M059J (cell line): ENCODE measurements around the gene SCRN1. TPM values are rescaled to one million over a fixed set of nuclear protein-coding genes. Genes with fewer than 3 reads are reported as not detected.

Experiments
- DNase-seq: peaks from one replicate; pipeline ENCODE4 v3.0.0-alpha.2; 2012; ENCODE audit warnings: low read depth
- total RNA-seq: library from RNA; depleted of rRNA; stranded (reverse); fragments of >200 nt; shearing (Covaris generic); gene quantifications from 2 replicates; pipeline ENCODE4 v1.2.3, GENCODE V29; 2014

SCRN1 gene
- total RNA-seq, 1 experiment from 2014 or later, result 109 TPM

DNA sequence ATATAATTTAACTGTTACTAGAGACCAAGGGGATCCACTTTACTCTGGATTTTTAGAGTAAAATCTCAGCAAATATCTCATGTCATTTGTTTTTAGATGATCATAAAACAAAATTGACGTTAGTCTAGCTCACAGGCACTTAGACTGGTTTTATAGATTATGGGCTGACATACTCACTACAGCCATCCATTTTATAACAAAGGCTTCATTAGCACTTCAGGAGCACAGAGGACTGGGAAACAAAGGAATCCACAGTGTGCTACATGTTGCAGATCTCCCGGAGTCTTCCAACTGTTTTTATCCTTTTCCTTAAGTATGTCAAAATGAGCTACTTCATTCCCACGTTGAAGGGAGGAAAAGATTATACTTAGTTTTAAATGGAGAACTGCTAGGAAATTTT, 15.9 kb upstream of the SCRN1 start:
- DNase-seq, result no peak

GRCh38 chr7:30003098-30003497, 13.5 kb upstream of the SCRN1 start:
- no peak for DNase-seq

GRCh38 chr7:30001998-30002397, 12.4 kb upstream of the SCRN1 start:
- DNase-seq, result no peak

- no peak for DNase-seq
These were observed 8.9 kb upstream of the SCRN1 start for GRCh38 chr7:29998489-29998888.

GRCh38 chr7:29996321-29996720, 6.7 kb upstream of the SCRN1 start:
- no peak for DNase-seq

- no peak for DNase-seq
These were observed 6.1 kb upstream of the SCRN1 start for GRCh38 chr7:29995652-29996051.

DNA sequence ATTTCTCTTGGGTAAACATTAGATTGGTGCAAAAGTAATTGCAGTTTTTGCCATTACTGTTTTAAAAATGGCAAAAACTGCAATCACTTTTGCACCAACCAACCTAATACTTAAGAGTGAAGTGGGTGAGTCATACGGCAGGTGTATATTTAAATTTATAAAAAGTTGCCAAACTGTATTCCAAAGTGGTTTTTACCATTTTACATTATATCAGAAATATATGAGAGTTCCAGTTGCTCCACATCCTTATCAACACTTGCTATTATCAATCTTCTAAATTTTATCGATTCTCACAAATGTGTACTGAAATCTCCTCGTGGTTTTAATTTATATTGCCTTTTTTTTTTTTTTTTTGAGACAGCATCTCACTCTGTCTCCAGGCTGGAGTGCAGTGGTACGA, 3.5 kb upstream of the SCRN1 start:
- DNase-seq, result no peak

DNA sequence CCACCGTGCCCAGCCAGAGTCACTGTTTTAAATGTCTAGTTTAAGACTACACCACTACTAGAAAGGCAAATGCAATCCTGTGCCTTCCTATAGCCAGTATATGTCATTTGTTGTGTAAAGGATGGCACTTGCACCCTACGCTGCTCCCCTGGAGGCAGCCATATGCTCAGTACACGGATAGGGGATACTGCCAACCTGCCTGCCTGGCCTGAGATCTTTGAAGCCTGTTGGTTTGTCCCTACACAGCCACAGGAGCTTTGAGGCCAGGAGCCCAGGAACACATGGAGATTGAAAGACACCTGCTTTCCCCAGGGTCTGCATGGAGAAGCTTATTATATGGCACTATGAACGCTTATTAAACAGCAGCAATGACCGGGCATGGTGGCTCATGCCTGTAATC, 2.3 kb upstream of the SCRN1 start:
- no peak for DNase-seq

DNA sequence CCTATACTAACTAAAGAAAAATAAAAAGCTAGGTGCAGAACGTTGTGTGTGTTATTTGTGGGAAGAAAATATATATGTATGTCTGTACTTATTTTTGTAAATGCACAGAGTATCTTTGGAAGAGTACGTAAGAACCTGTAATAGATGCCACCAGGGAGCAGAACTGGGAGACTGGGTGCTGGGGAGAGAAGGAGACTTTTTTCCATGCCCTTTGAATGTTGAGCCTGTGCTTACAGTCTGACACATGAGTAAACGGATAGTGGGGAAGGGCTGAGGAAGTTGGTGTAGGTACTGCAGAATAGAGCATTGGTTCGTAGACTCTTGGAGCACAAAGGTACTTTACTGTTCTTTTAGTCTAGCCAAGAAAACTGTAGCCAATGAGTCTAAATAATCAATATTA, 1.3 kb upstream of the SCRN1 start:
- DNase-seq, result no peak

DNA sequence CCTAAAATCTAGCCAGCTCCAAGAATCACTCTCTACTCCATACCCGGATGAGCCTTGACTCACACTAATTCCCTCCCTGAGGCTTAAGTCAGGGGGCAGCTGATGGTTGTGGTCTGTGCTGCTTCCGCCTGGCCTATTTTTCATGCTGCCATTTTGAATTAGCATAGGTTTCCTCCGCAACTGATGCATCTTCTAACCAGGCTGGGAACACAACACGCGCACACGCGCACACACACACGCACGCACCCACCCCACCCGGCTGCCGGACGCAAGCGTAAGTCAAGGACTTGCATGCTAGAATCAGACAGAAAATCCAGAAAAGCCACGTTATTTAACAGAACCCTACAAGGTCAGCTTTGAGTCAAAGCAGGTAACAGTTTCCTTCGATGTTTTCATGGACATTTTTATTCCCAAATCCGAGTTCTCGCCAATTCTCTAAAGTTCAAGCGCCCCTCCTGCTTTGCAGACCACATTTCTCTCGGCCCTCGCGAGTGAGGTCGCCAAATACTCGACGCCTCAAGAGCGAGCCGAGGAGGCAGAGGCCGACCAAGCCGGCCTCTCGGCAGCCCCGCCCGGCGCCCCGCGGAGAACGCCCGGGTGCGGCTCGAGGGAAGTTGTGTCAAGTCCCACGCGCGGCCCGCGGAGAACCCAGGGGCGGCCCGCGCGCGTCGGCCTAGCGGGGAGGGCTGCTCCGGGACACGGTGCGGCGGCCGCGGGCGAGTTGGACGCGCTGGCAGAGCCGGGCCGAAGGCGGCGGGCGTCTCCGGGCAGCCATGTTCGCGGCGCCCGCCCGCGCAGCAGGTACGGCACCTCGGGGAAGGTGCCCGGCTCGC, 961 bp downstream of the SCRN1 start:
- peak; percentile 81 for DNase-seq

DNA sequence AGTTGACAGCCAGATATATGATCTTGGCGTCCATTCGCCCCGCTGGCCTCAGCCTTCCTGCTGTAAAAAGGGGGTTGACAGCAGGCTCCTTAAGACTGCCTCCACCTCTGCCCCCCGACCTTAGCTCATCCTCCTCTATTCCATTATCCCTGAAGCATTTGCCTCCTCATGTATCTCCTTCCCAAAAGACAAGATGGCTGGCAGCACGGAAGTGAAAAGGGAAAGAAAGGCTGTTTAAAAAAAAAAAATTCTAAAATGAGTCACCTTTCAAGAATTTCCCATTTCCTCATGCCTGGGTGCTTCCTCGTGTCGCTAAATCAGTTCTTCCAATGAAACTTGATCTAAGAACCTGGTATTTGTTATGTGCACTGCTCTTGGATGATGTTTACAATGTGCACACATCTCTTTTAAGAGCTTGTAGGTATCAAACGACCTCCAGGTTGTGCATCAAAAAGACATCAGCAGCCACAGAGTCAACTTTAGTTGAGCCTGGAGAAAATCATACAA, 1.7 kb downstream of the SCRN1 start:
- peak; percentile 94 for DNase-seq

DNA sequence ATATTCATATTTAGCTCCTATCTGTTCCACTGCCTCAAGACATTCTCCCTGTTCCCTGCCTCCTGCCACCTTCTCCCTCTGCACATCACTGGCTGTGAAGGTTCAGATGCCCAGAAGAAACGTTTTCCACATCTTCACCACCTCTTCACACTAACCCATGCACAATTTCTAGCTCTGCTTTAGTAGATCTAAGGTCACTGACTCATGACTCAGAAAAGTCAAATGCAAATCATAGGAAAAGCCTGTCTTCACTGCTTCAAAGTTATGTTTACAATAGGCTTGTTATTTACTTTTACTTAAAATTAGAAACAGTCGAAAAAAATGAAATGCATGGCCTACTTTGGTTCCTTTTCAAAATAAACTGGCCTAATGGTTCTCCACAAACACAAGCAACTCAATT, 2.5 kb downstream of the SCRN1 start:
- DNase-seq, result peak; percentile 69

DNA sequence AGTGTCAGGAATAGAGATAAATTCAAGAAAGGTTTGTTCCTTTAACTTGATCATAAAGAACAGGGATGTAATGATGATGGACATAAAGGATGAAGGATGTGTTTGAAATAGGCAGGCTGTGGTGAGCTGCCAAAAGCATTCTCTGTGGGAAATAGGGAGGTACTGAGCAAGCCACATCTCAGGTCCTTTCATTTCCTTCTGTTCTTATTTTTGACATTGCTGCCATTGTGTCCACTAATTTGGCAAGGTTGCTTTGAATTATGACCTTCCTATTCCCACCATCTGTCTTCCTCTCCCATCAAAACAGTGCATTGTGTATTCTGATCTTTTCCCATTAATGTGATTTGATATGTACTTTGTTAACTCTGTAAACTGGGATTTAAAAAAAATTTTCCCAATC, 9.4 kb downstream of the SCRN1 start:
- no peak for DNase-seq

DNA sequence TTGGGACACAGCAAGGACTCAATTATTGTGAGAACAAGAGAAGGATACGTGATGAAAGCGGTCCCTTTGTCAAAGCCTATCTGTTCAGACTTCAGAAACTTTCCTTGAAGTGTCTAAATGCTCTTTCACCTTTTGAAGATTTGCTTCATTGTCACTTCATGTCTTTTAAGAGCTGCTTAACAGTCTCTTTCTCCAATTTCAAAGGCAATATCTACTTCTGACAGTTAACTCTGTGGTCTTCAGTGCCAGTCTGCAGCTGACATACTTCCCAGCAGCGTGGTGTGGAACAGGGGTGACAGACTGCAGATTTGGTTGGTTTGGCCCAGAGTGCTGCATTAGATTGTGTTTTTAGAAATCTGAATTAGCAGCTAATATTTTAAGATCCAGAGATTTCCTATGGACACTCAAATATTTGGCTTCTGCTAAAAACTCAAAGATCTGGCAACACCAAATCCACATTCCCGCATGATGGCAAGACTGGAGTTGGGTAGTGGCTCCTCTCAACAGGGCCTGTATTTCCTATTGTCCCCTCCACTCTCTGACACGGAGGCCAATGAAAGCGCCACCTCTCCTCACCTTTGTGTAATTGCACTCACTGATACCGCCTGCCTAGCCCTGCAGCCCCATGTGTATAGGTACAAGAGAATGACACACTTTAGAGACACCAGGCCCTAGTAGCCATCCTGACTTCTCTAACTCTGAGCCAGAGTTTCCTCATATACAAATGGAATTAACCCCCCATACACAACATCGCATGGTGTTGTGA, 11.5 kb downstream of the SCRN1 start:
- DNase-seq, result peak; percentile 18

GRCh38 chr7:29976673-29977415, 12.8 kb downstream of the SCRN1 start:
- peak; percentile 9 for DNase-seq

GRCh38 chr7:29976266-29976665, 13.3 kb downstream of the SCRN1 start:
- no peak for DNase-seq

- no peak for DNase-seq
These were observed 14.0 kb downstream of the SCRN1 start for GRCh38 chr7:29975561-29975960.

DNA sequence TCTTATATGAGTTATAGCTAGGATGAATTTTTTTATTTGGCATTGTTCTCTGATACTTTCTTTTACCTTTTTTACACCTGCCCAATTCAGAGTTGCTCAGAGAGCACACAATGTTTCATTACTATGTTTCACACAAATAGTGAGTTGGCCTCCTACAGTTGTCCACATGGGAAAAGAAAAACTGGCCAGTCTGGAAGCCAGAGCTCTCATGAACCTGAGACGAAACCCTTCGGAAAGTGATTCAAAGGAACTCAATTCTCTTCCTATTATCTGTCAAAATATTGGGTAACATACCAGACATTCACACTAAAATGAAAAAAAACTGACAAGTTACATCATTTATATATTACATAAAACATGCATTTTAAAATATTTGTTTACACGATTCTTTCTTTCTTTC, 15.3 kb downstream of the SCRN1 start:
- no peak for DNase-seq

- no peak for DNase-seq
These were observed 17.3 kb downstream of the SCRN1 start for GRCh38 chr7:29972315-29972669.

DNA sequence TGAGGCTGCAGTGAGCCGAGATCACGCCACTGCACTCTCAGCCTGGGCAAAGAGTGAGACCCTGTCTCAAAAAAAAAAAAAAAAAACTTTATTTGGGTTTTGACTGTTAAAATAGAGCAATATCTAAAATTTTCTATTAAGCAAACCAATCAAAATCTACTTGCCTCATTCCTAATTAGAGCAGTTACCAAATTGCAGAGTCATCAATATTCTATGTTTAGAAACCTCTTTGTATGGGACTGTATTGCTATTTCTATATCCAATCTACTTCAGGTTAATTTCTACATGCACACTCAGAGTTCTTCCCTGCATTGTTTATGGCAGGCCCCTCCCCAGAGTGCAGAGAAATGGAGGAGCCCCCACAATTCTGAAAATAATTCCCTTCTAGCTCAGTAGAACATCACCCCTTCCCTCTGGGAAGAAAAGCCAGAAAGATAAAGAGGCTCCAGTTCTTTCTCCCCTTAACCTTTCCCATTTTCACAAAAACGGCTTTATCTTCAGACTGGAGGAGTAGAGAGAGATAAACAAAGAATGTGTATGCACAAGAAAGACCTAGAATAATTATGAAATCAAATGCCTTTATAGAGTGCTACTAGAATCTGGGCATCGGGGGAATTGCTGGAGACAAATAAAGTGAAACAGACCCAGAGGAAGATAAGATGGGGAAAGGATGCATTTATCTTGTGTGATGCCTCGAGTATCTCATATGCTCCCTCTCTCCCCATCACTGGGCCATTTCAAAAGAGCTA, 17.9 kb downstream of the SCRN1 start:
- DNase-seq, result no peak

GRCh38 chr7:29970158-29970557, 19.4 kb downstream of the SCRN1 start:
- peak; percentile 30 for DNase-seq

GRCh38 chr7:29969738-29970137, 19.9 kb downstream of the SCRN1 start:
- no peak for DNase-seq
